CD4-positive, alpha-beta T cell treated with Interleukin-4 for 4 hours (primary cell): Measurements from ENCODE around the gene TRUB1.

ENCODE experiments used
- DNase-seq: peaks from one replicate; pipeline ENCODE4 v3.0.0-alpha.2; 2020

The TRUB1 gene

DNA sequence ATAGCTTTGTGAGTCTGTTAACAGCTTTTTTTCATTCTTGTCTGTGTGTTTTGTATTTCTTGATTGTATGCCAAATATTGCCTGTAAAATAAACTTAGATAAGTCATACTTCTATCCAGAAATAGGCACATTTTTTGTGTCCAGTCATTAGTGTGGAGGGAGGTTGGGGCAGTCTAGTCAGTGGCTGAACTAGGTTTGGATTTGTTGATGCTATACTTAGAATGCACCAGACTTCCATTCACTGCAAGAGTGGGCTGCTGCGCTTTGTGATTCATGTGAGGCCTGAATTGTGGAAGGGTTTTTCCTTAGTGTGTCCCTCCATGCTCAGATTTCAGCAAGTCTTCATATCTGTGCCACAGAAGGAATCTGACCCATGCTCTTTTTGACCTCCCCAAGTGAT is 50.0 kb downstream of the TRUB1 start:
- no peak for DNase-seq

- no peak for DNase-seq
Measured at GRCh38 chr10:114990586-114990985, 52.6 kb downstream of the TRUB1 start.

- DNase-seq, result no peak
Measured at GRCh38 chr10:114990991-114991390, 53.0 kb downstream of the TRUB1 start.

DNA sequence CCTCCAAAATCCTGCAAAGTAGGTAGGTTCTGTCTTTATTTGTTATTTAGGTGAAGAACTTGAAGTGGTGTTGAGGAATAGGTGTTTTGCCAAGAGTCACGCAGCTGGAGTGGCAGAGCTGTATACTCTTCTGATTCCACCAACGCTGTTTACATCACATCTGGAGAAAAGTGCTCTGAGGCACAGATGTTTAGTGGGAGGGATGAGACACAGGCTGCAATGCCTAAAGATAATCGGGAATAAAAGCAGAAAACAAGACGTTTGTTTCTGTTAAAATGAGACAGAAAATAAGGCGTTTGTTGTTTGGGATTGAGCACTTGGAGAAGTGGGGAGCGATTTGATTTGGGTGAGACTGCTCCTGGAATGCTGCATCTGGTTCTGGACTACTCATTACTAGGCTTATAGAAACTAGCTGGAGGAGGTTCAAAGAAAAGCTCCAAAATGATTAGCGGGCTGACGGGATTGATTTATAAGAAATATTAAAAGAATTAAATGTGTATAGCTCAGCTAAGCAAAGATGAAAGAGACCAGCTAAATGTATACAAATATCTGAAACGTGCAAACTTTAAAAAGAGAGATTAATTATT is 54.3 kb downstream of the TRUB1 start:
- no peak for DNase-seq

DNA sequence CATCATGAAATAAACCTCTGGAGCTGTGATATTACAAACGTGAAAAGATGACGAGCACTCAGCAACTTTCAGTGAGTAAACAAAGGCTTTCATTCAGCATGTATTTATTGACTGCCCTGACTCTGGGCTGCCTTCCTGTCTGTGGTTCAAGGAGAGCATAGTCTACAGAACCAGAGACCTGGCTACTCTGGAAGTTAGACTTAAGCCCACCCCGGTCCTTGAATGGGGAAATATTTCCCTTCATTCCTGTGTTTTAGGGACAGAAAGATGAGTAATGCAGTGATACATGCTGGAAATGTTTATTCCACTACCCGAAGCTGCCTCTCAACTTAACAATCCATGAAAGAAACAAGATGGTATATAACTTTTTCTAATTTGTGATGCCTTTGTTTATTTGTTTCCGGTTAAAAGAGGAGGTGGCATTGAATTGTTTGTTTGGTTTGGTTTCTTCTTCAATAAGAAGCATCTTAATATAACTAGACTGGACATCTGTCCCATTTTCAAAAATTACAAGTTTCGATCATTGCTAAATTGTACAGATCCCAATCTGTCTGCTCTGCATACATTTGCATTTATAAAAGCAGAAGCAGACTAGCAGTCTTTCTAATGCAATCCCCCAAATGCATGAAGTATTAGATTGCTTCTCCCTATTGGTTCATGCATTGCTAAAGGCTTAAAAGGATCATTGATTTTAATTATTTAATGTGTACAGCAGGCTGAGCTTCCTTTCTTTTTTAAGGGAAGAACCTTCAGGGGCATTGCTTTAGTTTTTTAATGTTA is 57.7 kb downstream of the TRUB1 start:
- DNase-seq, result no peak

DNA sequence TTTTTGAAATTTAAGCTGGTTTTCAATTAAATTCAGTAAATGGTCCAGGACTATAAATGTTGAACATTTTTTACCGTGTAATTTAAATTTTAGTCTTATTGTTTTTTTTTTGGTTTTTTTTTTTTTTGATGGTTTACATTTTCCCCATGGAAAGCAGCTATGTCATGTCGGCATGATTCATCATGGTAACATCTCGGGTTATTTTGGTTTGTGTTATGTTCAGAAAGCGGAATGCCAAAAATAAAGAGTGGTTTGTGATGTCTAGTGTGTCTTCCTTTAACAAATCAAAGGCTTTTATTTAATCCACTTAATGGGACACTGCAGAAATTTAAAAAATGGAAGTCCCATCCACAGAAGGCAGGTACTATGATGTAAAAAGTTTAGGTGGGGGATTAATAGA is 58.5 kb downstream of the TRUB1 start:
- no peak for DNase-seq

DNA sequence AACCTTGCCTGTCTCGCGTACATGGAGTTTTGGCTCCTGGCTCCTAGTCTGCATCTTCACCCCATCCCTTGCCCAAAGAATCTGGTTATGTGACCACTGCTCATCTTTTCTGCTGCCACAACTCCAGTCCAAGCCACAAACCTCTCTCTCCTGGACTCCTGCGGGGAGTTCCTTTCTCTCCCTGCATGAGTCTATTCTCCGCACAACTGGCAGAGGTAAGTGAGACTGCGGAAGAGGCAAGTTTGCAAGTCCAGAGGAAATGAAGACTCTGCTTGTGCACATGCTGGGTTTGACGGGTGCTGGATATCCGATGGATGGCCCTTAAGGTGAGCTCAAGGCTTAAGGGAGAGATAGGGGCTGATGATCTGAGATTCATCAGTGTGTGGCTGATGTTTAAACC is 61.0 kb downstream of the TRUB1 start:
- DNase-seq, result no peak

DNA sequence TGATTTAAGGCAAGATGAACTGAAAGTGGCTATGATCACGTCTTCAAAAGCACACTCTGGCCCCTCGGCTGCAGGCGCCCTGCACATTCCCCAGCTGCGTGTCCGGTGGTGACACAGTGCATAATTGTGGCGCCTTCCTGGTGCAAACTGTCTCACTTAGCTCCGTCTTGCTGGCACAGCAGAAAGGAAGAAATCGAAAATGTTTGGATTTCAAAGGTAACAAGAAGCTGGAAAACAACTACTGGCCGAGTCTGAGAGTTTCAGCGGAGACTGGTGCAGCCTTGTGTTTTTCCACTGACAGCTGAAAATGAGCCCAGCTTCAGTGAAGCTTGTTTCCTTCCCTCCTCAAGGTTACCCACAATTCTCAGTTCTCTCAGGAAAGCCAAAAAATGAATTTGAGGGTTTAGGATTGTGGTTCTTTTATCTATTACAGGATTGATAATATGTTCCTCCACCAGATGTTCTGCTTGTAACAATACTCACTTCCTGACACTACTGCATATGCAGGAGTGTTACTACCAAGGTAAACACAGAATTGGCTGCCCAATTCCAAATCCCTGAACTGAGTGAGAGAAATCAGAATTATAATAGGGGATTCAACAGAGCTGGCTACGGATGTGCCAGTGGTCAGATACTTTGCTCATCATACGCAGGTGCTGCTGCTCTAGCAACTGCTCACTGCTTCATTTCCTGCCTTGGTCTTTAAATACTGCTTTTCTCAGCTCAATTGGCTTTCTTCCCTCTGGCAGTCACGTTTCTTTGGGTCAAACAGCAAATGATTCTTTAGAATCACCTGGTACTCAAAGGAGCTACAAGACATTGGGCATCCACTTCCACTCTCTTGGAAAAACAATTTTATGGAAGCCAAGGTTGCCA is 63.7 kb downstream of the TRUB1 start:
- DNase-seq, result no peak

DNA sequence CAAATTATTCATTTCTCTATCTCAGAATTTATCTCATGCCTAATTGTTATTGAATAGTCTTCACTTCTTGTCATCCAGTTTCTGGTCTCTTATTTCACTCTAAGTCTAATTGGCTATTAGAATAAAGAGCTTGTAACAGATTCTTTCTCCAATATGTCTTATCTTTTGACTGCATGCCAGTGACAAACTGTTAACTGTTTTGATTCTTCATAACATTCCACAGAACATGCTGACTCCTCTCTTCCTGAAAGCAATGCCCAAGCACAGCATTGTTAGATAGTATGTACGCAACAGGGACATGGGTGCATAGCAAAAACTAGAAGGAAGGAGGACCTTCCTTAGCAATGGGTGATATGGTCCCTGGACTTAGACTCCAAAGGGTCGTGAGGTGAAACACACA is 65.4 kb downstream of the TRUB1 start:
- no peak for DNase-seq

GRCh38 chr10:115004236-115004862 is 66.4 kb downstream of the TRUB1 start:
- no peak for DNase-seq

GRCh38 chr10:115005771-115006170 is 67.8 kb downstream of the TRUB1 start:
- DNase-seq, result no peak

- DNase-seq, result no peak
Measured at GRCh38 chr10:115018185-115018931, 80.4 kb downstream of the TRUB1 start.

GRCh38 chr10:115020449-115020848 is 82.5 kb downstream of the TRUB1 start:
- DNase-seq, result no peak

GRCh38 chr10:115022733-115023132 is 84.7 kb downstream of the TRUB1 start:
- DNase-seq, result no peak

GRCh38 chr10:115023715-115024114 is 85.7 kb downstream of the TRUB1 start:
- no peak for DNase-seq

GRCh38 chr10:115024371-115024770 is 86.4 kb downstream of the TRUB1 start:
- DNase-seq, result no peak

DNA sequence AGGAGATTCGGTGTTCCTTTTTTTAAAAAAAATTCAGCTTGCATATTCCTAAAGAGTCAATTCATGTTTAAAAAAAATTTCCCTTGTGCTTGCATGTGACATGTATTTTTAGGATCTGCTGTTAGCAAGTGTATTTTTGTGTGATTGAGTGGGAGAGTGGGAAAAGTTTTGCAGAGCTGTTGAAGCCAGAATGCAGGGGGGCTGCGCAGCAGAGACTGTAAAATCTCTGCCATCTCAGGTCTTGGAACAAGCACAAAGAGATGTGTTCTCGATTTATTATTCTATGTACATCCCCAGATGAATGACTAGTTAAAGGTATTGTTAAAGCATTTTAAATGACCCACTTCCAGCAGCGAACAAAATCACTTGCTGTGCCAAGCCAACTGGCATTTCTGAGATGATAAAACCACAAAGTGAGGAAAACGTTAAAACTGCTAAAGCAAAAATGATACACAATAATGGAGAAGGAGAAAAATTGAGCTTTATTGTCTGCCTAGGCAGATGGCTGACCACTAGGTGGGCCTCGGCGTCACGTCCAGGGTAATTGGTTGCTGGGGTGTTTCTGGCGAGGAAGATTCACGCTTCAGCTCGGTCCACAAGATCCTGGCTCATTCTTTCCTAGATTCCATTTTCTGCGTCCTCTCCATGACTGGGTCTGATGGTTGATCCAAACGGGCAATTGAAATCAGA is 88.2 kb downstream of the TRUB1 start:
- DNase-seq, result no peak

- DNase-seq, result no peak
Measured at GRCh38 chr10:115026746-115027140, 88.7 kb downstream of the TRUB1 start.
